NCI-H345 (cell line): ENCODE data around the gene MALRD1.
"Not testable (repeated sequence)": the region's sequence is repeated elsewhere in the genome, so short reads cannot be mapped to it uniquely, and the experiment has no call there.

Experiments
- DNase-seq: peaks from one replicate; lab custom pipeline; 2025; lab: John Stamatoyannopoulos, UW

Gene MALRD1

DNA sequence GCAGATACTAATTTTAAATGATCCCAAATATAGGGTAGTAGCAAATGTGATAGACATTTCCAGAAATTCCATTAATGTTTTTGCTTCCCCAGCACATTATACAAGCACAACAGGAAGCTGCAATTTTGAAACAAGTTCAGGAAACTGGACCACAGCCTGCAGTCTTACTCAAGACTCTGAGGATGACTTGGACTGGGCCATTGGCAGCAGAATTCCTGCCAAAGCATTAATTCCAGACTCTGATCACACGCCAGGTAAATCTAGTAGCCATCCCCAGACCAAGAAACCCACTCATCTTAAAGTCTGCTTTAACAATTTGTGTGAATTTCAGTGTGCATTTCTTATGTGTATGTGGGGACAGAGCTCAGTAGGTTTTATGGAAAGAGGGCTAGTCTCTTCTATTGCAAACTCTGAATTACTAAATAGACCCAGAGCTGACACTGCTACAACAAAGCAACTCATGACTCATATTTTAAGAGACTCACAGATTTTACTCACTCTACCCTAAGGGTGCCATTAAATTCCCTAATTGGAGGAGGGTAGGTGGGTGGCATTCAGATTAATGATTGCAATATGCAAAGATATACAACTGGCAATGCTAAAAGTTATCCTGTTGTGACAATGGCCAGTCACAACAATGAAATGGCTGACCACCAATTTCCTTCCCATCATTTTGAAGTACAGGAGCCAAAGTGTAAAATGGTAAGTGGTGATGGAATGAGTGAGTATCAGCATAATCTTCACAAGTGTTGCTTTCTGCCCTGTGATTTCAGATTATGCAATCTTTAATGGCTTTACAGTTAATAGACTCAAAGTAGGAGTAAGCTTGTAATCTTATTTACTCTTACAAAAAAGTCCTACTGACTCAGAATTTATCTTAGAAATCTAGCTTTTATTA is 450.0 kb downstream of the MALRD1 start:
- DNase-seq, result no peak

DNA sequence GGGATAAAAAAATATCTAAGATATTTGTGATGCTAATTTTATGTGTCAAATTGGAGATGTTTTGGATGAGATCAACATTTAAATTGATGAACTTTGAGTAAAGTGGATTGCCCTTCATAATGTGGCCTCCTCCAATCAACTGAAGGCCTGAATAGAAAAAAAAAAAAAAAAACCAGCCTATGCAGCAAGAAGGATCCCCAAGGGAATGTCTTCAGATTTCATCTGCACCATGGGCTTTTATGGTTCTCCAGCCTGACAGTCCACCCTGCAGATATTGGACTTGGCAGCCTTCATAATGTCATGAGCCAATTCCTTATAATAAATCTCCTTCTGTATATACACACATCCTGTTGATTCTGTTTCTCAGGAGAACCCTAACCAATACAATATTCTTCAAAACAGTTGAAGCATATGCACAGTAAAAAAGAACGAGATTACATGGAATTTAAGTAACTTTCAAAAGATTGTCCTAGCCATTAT is 450.7 kb downstream of the MALRD1 start:
- no peak for DNase-seq

DNA sequence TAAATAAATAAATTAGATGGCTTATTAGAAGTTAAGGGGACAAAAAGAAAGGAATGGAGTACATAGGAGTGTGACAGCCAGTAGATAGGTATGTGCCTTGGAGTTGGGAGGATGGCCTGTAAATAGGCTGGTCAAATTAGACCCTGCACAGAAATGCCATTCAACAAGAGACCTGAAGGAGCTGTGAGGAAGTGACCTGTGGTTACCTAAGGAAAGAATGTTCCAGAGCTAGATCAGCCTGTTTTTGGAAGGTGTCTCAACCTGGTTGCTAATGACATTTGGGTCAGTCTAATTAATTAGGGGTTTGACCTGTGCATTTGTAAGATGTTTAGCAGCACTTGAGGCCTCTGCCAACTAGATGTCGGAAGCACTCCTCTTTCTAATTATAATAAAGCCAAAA is 452.4 kb downstream of the MALRD1 start:
- no peak for DNase-seq

DNA sequence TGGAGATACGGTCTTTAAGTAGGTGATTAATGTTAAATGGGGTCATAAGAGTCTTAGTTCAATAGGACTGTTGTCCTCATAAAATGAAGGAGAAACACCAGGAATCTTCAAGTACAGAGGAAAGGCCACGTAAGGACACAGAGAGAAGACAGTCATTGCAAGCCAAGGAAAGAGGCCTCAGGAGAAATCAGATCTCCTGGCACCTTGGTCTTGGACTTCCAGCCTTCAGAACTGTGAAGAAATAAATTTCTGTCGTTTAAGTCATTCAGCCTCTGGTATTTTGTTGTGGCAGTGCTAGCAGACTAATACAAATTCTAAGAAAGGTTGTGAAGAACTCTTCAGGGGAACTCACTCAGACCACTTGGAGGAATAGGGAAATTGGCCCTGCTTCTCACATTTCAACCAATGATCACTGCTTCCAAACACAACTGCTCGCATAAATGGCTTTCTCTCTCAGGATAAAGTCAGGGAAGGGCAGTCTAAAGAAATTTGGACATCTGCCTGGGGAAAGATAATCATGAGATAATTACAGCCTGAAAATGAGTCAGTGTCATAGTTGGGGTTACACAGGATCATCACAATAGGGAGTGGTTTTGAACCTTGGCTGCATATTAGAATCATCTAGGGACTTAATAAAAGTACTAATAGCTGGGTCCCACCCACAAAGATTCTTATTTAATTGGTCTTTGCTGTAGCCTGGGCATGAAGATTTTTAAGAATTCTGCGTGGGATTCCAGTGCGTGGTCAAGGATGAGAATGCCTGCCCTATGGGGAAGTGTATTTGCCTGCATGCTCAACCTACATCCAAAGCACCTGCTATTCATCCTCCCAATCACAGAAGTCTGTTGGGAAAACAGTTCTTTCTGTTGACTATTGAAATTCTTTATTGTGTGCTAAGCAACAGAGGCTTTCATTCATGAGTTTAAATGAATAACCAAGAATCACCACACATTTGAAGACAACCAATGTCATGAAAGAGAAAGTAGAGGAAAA is 457.0 kb downstream of the MALRD1 start:
- DNase-seq, result no peak

DNA sequence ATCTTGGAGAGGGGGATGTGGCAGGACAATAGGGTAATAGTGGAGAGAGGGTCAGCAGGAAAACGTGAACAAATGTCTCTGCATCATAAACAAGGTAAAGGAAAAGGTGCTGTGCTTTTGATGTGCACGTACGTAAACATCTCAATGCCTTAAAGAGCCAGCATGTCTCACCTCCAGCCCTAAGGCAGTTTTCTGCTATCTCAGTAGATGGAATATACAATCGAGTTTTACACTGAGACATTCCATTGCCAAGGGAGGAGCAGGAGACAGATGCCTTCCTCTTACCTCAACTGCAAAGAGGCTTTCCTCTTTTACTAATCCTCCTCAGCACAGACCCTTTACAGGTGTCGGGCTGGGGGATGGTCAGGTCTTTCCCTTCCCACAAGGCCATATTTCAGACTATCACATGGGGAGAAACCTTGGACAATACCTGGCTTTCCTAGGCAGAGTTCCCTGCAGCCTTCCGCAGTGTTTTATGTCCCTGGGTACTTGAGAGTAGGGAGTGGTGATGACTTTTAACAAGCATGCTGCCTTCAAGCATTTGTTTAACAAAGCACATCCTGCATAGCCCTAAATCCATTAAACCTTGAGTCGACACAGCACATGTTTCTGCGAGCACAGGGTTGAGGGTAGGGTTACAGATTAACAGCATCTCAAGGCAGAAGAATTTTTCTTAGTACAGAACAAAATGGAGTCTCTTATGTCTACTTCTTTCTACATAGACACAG is 461.6 kb downstream of the MALRD1 start:
- not testable (repeated sequence) for DNase-seq

DNA sequence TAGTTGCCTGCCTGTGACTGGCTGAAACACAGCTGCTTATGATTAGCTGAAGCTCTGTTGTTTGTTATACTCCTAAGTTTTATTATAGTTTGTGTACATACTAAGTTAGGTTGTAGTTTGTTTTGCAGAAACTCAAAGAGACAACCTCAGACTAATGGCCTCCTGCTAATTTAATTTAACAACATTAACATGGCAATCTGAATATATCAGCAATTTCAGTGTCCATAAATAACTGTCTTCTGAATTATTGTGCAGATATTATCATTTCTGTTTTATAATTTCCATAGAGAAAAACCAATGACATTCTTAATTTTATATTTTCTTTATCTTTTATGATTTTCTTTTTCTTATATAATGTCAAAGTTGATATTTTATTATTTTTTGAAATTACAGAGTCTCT is 469.5 kb downstream of the MALRD1 start:
- DNase-seq, result no peak

DNA sequence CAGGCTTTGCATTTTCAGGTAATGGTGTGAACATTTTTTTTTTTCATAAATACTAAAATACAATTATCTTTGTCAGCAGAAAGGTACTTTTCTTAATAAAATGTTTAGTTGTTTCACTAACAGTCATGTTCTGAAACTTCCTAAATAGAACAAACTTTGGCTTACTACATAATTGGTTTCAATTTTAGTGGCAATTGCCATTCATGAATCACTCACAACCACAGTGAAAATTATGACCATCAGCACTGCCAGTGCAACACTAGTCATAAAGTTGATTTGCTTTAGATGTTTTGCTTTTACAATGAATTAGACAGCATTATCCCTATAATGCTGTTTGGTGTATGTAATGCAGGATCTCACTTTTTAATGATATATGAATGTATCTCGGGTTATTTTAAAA is 470.0 kb downstream of the MALRD1 start:
- no peak for DNase-seq

DNA sequence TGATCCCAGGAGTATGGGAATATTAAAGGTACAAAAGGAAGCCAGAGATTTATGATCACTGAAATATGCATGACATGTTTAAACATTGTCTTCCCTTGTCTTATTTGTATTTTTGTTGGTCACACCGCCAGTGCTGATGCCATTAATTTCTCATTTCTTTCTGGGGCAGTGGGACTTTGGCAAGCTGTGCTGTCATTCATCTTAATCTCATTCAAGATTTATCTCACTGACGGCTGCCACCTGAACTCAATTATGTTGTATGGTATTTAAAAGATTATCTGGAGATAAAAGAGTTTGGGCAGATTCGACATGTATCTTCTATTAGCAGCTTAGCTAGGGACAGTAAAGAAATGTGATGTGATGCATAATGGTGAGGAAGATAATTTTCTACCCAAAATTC is 482.7 kb downstream of the MALRD1 start:
- DNase-seq, result no peak

DNA sequence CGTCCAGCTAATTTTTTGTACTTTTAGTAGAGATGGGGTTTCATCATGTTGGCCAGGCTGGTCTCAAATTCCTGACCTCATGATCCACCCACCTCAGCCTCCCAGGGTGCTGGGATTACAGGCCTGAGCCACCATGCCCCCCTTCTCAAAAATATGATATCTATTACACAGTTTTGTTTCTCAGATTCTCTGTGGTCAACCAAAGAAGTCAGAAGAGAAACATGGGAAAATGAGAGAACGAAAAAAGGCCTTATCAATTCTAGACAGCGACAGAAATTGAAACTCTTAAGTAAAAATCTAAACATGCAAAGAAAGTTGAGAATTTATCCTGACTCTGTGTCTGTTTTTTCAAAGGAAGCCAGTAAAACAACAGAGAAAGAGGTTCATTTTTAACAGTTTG is 483.8 kb downstream of the MALRD1 start:
- DNase-seq, result no peak

DNA sequence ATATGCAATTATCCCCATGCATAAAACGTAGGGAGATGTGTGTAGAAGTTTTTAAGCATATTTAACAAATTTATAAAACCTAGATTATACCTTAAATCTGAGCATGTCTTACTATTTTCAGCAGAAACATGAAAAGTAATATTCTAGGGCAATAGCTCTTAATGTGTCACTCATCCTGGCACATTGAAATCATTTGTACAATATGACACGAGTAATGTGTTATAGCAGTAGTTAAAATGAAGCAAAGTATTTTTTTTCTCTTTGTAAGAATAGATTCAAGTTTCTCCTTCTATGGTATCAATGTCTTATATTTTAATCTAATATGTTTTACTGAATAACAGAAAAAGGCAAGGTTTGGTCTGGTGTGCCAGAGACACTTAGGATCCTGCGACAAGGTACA is 492.7 kb downstream of the MALRD1 start:
- DNase-seq, result no peak

DNA sequence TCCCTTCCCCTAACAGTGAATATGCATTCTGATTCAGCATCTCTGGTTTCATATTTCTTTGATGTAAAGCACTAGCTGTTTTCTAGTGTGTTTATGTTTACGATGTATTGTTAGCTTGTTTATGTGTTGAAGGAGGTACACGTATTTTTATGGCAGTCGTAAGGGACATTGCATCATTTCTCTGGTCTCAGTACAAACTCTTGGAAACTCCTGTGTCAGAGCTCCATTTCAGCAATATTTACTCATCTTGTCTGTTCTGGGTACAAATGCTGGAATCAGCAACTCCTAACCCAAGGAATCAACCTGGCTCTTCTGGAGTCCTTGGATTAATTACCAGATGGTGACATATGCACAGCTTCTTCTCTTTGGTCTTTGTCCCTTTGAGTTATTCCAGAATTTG is 497.6 kb downstream of the MALRD1 start:
- no peak for DNase-seq

DNA sequence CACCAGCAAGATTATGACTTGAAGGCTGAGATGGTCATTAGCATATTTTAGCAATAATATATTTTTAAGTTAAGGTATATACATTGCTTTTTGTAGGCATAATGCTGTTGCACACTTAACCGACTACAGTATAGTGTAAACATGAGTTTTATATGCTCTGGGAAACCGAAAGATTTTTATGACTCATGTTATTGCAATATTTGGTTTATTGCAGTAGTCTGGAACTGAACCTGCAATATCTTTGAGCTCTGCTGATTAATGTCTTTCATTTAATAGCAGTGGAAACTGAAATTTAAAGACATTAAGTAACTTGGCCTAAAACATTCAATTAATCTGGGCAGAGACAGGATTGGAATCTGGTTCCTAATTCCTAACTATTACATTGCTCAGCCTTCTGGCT is 500.9 kb downstream of the MALRD1 start:
- DNase-seq, result no peak

DNA sequence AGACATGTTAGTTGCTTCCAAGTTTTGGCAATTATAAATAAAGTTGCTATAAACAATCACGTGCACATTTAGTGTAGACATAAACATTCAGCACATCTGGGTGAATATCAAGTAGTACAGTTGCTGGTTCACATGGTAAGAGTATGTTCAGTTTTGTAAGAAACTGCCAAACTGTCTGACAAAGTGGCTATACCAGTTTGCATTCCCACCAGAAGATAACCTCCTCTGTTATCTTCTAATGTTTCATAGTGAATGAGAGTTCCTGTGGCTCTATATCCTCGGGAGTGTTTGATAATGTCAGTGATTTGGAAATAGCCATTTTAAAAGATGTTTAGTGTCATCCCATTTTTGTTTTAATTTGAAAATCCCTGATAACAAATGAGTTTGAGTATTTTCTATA is 508.1 kb downstream of the MALRD1 start:
- no peak for DNase-seq

DNA sequence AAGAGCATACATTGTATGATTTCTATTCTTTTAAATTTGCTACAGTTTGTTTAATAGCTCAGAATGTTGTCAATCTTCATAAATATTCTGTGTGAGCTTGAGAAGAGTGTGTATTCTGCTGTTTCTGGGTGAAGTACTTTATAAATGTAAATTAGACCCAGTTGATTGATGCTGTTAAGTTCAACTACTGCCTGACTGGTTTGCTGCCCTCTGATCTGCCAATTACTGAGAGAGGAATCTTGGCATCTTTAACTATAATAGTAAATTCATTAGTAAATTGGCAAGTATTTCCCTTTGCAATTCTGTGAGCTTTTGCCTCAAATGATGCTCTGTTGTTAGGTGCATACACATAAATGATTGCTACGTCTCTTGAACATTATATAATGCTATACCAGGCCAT is 512.6 kb downstream of the MALRD1 start:
- DNase-seq, result no peak

DNA sequence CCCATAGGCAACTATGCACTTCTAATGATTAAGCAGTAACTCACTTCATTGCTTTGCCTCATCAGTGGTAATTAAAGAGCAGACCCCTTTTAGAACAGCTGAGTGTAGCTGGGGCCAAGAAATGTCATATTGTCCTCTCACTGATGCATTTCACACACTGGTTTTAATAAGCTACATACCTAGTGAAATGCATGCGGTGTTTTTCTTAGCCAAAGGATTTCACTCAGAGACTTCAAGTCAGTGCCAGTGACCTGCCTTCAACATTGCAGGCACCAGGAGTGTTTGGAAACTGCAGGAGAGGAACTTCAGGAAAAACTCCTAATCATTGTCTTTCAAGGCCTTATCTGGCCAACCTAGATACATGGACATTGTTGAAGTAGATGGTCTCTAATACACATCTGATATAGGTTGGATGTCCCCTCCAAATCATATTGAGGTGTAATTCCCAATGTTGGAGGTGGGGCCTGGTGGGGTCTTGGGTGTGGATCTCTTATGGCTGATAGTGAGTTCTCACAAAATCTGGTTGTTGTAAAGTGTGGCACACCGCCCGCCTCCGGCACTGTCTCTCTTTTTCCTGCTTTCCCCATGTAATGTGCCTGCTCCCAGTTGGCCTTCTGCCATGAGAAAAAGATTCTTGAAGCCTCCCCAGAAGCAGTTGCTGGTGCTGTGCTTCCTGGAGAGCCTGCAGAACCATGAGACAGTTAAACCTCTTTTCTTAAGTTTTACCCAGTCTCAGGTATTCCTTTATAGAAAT is 515.0 kb downstream of the MALRD1 start:
- DNase-seq, result no peak

DNA sequence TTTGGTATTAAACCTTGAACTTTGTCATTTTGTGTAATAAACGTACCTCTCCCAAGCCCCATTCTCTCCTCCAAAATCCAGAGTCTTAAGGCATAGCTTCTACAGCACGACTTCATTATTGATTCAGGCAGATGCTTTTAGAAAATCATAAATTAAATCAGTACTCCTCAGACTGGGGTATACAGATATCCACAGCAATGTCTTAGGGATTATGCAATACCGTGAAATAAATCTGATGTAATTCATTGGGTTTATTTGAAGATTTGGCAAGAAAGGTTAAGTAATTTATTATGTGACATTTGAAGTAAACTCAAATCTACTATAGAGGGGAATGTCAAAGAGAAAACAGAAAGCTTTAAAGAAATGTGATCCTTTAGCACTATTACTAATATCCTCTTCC is 521.5 kb downstream of the MALRD1 start:
- DNase-seq, result no peak

DNA sequence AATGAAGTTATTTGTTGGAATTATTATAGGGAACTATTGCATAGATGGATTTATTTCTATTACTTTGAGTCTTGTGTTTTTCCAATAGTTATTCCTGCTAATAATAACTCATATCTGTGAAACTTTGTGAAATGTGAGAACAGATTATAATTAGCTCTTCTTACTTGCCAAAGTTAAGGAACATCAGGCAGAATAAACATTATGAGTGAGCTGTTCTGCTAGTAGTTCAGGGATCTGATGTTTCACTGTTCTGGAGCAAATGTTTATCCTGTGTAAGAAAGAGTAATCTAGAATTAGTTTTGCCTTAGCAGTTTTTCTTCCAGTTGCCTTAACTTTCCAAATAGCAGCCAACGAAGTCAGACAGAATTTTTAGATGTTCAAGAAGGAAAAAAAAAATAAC is 522.4 kb downstream of the MALRD1 start:
- DNase-seq, result no peak

DNA sequence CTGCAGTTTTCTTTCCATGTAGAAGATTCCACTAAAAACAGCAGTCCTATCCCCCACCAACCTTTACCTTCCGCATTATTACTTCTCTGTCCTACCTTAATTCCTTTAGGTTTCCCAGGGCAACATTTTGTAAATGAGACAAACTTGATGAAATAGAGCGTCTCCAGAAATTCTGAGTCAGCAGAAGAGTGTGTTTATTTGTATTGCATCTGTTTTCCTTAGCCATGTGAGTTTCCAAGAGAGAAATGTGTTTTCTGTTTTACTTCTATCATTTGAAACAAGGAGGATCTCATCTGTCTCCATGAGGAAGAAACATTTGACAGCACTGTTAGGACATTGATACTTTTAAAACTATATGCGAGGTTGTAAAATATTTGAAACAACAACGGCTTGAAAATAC is 523.5 kb downstream of the MALRD1 start:
- no peak for DNase-seq

DNA sequence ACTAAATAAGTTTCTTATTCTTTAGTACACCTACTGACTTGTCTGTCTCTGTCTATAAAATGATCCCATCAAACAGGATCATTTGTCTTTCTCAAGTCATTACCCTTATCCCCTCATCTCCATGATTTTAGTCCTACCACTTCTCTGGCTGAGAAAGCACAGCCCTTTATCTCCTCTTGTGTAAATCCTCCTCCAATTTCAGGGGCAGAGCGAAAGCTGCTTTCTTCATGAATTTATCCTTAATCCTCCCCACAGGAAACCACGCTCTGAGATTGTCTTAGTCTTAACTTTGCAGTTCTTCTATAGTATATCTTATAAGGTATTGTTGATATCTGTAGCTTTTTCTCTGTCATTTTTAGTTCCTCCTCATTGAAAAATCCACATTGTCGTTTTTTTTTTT is 528.0 kb downstream of the MALRD1 start:
- DNase-seq, result no peak

DNA sequence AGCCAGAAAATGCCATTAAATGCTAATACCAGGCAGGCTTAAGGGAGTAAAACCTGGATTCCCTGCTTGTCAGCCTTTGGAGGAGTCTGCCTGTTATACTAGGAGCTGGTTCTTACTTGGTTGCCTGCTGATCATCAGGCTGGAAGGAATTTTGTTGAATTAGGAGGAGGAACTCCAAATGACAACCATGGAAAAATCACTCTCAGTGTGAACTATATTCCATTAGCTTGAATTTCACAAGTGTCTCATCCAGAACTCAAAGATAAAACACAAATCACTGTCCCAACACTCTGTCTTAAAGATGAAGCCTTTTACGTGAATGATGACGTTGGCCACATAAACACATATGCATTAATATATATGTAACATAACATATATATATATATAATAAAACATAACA is 528.8 kb downstream of the MALRD1 start:
- no peak for DNase-seq

DNA sequence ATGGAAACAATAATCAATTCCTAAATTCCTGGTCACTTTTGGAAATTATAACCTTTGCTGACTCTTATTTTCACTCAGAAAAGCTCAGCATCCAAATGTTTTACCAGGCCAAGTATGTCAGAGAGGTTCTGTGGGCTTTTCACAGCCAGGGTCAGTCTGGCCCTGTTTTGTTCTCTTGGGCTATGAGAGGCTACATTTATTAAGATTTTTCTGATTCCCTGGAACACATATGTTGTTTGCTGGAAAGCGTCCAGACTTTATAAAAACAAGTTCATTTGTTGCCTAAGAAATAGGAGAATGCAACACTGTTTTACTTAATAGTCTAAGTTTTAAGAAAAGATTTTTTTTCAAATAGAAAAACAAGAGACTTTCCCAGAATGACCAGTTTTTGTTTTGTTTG is 529.2 kb downstream of the MALRD1 start:
- no peak for DNase-seq
